Astrocyte of the cerebellum (primary cell): Measurements from ENCODE around the gene AKT2.

Experiments
- DNase-seq: peaks from one replicate; pipeline ENCODE4 v3.0.0-alpha.2; 2011; ENCODE audit warnings: low read depth
- H3K4me3 ChIP-seq: 2 replicates; pipeline ENCODE4 v1.5.1; 2011; ENCODE audit warnings: mild to moderate bottlenecking, low read depth, low read length, moderate library complexity
- CTCF ChIP-seq: IDR thresholded peaks from 2 replicates; pipeline ENCODE4 v1.5.1; 2012; ENCODE audit warnings: low read length, low read depth, moderate library complexity, mild to moderate bottlenecking; ENCODE audit errors: missing control alignments
- in situ Hi-C: cut with HindIII; loops from 2 replicates; pipeline ENCODE4 v1.10.0; 2017; ENCODE audit warnings: low sequenced_read_pairs

Gene AKT2

GRCh38 chr19:40234429-40235237 lies 50.5 kb downstream of the AKT2 start:
- DNase-seq: no peak
- TF ChIP-seq CTCF: no peak
- no peak overlapping the region for H3K4me3 ChIP-seq
- in situ Hi-C loops: no loop called here

- in situ Hi-C loops: no loop called here
- H3K4me3 ChIP-seq: no peak overlapping the region
- no peak for DNase-seq
- no peak for TF ChIP-seq CTCF
Observed at GRCh38 chr19:40233811-40234389, 51.2 kb downstream of the AKT2 start.

- no peak overlapping the region for H3K4me3 ChIP-seq
- no peak for TF ChIP-seq CTCF
- in situ Hi-C loops: no loop called here
- DNase-seq: no peak
Observed at GRCh38 chr19:40232949-40233810, 52.0 kb downstream of the AKT2 start.

- in situ Hi-C loops: no loop called here
- no peak overlapping the region for H3K4me3 ChIP-seq
- no peak for DNase-seq
- TF ChIP-seq CTCF: no peak
Observed at GRCh38 chr19:40232479-40232878, 52.7 kb downstream of the AKT2 start.

DNA sequence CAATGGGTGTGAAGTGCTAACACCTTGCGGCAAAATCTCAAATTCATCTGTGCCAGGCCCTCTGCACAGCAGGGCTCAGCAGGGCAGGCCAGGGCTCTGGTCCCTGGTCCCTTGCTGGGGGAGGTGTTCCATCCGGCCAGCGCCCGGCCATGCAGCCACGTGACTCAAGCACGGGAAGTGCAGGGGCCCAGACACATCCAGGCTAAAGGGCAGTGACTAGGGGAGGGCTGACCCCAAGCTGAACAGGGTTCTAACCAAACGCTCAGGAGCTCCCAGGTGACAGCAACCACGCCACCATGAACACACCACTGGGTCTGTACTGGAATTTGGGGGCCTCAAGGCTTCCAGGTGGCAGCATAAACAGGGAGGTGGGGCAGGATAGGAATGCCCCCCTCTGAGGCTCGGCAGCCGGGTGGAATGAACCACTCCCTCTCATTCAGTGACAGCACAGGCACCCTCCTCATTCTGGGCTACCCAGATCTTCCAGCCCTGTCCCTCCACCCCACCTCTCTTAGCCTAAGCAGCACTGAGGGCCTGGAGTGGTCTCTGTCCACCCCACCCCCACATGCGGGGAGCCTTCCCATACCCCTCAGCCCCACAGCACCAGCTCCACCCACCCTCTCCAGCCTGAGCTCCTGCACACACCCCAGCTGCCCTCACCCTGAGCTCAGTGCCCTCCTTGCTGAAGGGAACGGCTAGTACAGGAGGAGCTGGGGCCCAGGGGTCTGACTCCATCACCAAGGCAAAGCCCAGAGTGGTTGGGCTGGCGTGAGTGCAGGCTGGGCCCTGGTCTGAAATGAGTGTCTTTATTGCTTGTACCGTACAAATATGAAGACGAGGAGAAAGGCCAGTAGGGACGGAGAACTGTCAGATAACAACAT lies 53.4 kb downstream of the AKT2 start:
- in situ Hi-C loops: no loop called here
- H3K4me3 ChIP-seq: no peak overlapping the region
- TF ChIP-seq CTCF: no peak
- DNase-seq: no peak

- no peak overlapping the region for H3K4me3 ChIP-seq
- no peak for TF ChIP-seq CTCF
- in situ Hi-C loops: no loop called here
- no peak for DNase-seq
Observed at GRCh38 chr19:40231057-40231456, 54.1 kb downstream of the AKT2 start.
